Sigmoid colon (tissue), 4 donors: ENCODE measurements around the gene SESTD1.

Source experiments
- EP300 ChIP-seq, 4 donors: sonication (generic); formaldehyde crosslinking; IDR thresholded peaks; one replicate each; pipeline ENCODE4 v1.6.1; 2017; ENCODE audit warnings: antibody characterized with exemption in 4 of 4
- POLR2A ChIP-seq, 2 donors: fragments of 450-650 bp; IDR thresholded peaks; one replicate each; pipeline ENCODE4 v1.6.1; 2016; ENCODE audit warnings: antibody characterized with exemption in 2 of 2, mild to moderate bottlenecking in 2 of 2, moderate library complexity in 2 of 2
- TF ChIP-seq, protein P1 (sequence below), 4 experiments: fragments of 450-650 bp in 3 of 4; fragments of 200-600 bp in 1 of 4; IDR thresholded peaks; one replicate each; pipeline ENCODE4 v1.5.1; 2016 to 2019; ENCODE audit warnings: antibody characterized with exemption in 4 of 4, mild to moderate bottlenecking in 3 of 4, moderate library complexity in 2 of 4

DNA sequence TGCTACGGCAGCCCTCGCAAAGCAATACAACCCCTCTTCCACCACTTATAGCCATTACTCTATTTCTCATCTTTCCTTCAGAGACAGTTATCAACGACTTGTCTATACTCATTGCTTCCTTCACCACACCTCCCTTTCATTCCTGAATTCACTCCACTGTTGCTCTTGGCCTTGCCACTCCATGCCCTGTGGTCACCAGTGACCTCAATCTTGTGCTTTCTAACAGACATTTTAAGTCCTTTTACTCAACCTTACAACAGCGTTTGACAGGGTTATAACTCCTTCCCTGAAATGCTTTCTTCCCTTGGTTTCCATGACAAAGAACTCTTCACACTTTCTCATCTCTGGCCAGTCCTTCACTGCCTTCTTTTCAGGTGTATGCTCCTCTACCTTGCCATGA lies 124.1 kb downstream of the SESTD1 start:
- TF ChIP-seq POLR2A (IDR thresholded peaks at IDR 0.05), result no peak
- TF ChIP-seq, protein P1, sequence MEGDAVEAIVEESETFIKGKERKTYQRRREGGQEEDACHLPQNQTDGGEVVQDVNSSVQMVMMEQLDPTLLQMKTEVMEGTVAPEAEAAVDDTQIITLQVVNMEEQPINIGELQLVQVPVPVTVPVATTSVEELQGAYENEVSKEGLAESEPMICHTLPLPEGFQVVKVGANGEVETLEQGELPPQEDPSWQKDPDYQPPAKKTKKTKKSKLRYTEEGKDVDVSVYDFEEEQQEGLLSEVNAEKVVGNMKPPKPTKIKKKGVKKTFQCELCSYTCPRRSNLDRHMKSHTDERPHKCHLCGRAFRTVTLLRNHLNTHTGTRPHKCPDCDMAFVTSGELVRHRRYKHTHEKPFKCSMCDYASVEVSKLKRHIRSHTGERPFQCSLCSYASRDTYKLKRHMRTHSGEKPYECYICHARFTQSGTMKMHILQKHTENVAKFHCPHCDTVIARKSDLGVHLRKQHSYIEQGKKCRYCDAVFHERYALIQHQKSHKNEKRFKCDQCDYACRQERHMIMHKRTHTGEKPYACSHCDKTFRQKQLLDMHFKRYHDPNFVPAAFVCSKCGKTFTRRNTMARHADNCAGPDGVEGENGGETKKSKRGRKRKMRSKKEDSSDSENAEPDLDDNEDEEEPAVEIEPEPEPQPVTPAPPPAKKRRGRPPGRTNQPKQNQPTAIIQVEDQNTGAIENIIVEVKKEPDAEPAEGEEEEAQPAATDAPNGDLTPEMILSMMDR (IDR thresholded peaks at IDR 0.05), result no peak
- no peak for TF ChIP-seq EP300 (IDR thresholded peaks at IDR 0.05)
